ENCODE measurements around the gene KNOP1.

DNA sequence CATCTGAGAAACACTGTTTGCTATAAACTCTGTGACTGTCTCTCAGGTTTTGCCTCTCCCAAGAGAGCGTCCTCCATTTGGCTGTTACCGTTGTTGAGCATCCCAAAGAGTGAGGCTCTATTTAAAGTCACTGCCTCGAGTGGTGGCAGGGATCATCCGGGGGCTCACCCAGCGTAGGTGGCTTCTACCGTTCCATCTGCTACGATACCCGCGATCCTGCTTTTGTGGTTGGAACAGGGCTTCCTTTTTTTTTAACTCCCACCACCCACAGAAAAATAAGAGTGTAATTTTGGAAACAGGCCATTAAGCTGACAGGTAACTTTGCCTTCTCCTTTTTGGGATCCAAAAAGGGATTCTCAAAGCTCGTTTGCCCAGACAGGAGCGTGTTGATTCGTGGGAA is 36.4 kb downstream of the KNOP1 start:
- TF ChIP-seq, protein P1, sequence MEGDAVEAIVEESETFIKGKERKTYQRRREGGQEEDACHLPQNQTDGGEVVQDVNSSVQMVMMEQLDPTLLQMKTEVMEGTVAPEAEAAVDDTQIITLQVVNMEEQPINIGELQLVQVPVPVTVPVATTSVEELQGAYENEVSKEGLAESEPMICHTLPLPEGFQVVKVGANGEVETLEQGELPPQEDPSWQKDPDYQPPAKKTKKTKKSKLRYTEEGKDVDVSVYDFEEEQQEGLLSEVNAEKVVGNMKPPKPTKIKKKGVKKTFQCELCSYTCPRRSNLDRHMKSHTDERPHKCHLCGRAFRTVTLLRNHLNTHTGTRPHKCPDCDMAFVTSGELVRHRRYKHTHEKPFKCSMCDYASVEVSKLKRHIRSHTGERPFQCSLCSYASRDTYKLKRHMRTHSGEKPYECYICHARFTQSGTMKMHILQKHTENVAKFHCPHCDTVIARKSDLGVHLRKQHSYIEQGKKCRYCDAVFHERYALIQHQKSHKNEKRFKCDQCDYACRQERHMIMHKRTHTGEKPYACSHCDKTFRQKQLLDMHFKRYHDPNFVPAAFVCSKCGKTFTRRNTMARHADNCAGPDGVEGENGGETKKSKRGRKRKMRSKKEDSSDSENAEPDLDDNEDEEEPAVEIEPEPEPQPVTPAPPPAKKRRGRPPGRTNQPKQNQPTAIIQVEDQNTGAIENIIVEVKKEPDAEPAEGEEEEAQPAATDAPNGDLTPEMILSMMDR (IDR thresholded peaks at IDR 0.05) = no peak
- no peak for TF ChIP-seq POLR2A (IDR thresholded peaks at IDR 0.05)

Data from right lobe of liver (tissue), 4 donors.